ENCODE measurements around the gene OR10H2. TPM values are rescaled to one million over a fixed set of nuclear protein-coding genes. Genes with fewer than 3 reads are reported as not detected.

The OR10H2 gene
- total RNA-seq, 1 experiment from 2014 or later, result not detected

DNA sequence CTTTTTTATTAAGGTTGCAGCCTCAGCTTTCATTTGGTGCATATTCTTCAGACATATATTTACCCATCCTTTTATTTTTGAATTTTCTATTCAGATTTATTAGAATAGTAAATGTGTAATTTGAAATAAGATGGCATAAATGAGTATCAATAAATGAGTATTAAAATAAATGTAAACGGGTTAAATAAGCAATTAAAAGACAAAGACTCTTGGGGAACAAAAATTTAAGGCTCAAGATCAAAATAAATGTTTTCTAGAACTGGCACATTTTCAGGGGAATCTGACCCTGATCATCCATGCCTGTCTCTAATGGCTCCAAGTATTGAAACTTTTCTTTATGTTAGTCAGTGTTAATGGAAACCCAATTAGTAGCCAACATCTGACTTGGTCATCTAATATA is 13.0 kb downstream of the OR10H2 start:
- no TSS peak for BruUV-seq (replicated peaks)
- Histone ChIP-seq H3K27me3 (replicated peaks; ENCODE audit: control insufficient read depth, insufficient read depth, low read length) (no peaks in the 10 kb centered on the region), H3K4me3 (ENCODE audit: low read depth, low read length) (no peak overlapping the region), H3K36me3 (ENCODE audit: control insufficient read depth, insufficient read depth, low read length) (no peaks in the 10 kb centered on the region), H3K9me3 (peaks cover 7% of the 10 kb centered on the region; the same call in 1 of the 2 replicates), H3K4me1 (no peaks in the 10 kb centered on the region)
- Mint-ChIP-seq H3K4me1 (ENCODE audit: low read depth, unreplicated experiment) (no peaks in the 10 kb centered on the region), H3K9me3 (ENCODE audit: unreplicated experiment) (peaks cover 23% of the 10 kb centered on the region), H3K4me3 (ENCODE audit: unreplicated experiment) (no peak overlapping the region), H3K36me3 (ENCODE audit: insufficient read depth, unreplicated experiment) (no peaks in the 10 kb centered on the region), H3K27me3 (ENCODE audit: insufficient read depth, unreplicated experiment) (peaks cover 10% of the 10 kb centered on the region), H3K27ac (ENCODE audit: unreplicated experiment) (no peak overlapping the region)
- DNase-seq, result no peak
- POLR2A ChIA-PET, result interaction anchor here (0.5 kb wide), 1 partner anchor 452 kb away, joined by 3 read pairs; no protein-coding TSS in a partner anchor
- TF ChIP-seq, protein P1, sequence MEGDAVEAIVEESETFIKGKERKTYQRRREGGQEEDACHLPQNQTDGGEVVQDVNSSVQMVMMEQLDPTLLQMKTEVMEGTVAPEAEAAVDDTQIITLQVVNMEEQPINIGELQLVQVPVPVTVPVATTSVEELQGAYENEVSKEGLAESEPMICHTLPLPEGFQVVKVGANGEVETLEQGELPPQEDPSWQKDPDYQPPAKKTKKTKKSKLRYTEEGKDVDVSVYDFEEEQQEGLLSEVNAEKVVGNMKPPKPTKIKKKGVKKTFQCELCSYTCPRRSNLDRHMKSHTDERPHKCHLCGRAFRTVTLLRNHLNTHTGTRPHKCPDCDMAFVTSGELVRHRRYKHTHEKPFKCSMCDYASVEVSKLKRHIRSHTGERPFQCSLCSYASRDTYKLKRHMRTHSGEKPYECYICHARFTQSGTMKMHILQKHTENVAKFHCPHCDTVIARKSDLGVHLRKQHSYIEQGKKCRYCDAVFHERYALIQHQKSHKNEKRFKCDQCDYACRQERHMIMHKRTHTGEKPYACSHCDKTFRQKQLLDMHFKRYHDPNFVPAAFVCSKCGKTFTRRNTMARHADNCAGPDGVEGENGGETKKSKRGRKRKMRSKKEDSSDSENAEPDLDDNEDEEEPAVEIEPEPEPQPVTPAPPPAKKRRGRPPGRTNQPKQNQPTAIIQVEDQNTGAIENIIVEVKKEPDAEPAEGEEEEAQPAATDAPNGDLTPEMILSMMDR (IDR thresholded peaks at IDR 0.05; ENCODE audit: insufficient read depth in 1 of 2, low read depth in 1 of 2, low read length in 1 of 2, severe bottlenecking in 1 of 2, unreplicated experiment in 1 of 2), result no peak
- intact Hi-C loops (cut with micrococcal nuclease; ENCODE audit: unreplicated experiment), result no loop called here
- CTCF ChIA-PET, result no interaction called here

DNA sequence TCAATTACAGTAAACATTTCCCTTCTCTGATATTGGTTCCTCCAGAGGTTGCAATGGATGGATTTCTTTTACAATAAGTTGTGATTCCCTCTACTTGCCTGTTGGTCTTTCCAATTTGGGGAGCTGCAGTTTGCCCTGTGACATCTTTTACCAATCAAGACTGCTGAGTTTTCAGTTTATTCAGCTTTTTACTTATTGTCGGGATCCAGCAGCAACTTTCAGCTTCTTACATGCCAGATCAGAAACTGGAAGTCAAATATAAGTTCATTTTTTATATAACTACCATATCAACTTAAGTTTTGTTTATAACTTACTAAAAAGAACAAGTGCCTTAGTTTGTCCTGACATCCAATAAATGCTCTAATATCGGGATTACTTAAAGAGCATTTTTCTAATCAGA is 20.4 kb downstream of the OR10H2 start:
- BruUV-seq (replicated peaks), result no TSS peak
- Mint-ChIP-seq H3K4me1 (ENCODE audit: low read depth, unreplicated experiment) (peaks cover 5% of the 10 kb centered on the region), H3K27me3 (ENCODE audit: insufficient read depth, unreplicated experiment) (peaks cover 16% of the 10 kb centered on the region), H3K4me3 (ENCODE audit: unreplicated experiment) (no peak overlapping the region), H3K9me3 (ENCODE audit: unreplicated experiment) (peaks cover 28% of the 10 kb centered on the region), H3K27ac (ENCODE audit: unreplicated experiment) (no peak overlapping the region), H3K36me3 (ENCODE audit: insufficient read depth, unreplicated experiment) (no peaks in the 10 kb centered on the region)
- Histone ChIP-seq H3K4me1 (peaks cover 2% of the 10 kb centered on the region; the same call in 1 of the 2 replicates), H3K4me3 (ENCODE audit: low read depth, low read length) (no peak overlapping the region), H3K36me3 (ENCODE audit: control insufficient read depth, insufficient read depth, low read length) (no peaks in the 10 kb centered on the region), H3K9me3 (no peaks in the 10 kb centered on the region; the same call in 1 of the 2 replicates), H3K27me3 (replicated peaks; ENCODE audit: control insufficient read depth, insufficient read depth, low read length) (no peaks in the 10 kb centered on the region)
- CTCF ChIA-PET, result no interaction called here
- TF ChIP-seq, protein P1 (IDR thresholded peaks at IDR 0.05; ENCODE audit: insufficient read depth in 1 of 2, low read depth in 1 of 2, low read length in 1 of 2, severe bottlenecking in 1 of 2, unreplicated experiment in 1 of 2), result no peak
- DNase-seq, result no peak
- intact Hi-C loops (cut with micrococcal nuclease; ENCODE audit: unreplicated experiment), result no loop called here
- POLR2A ChIA-PET, result no interaction called here

DNA sequence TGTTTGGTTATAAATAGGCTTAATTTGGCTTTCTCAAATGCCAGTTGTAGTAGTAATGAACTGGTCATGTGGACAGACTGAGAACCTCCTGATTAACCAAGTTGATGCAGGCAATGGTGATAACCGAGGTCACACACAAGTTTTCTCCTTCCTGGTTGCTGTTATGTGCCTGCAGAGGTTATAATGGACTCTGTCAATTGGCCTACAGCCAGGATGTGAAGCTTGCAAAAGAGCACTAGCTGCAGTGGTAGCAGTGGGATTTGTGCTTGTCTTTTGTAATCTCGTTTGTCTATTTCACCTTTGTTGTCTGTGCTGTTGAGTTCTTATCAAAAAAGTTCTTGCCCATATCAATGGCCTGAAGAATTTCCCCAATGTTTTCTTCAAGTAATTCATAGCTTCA is 30.6 kb downstream of the OR10H2 start:
- Mint-ChIP-seq H3K4me1 (ENCODE audit: low read depth, unreplicated experiment) (peaks cover 2% of the 10 kb centered on the region), H3K27ac (ENCODE audit: unreplicated experiment) (no peak overlapping the region), H3K4me3 (ENCODE audit: unreplicated experiment) (no peak overlapping the region), H3K36me3 (ENCODE audit: insufficient read depth, unreplicated experiment) (no peaks in the 10 kb centered on the region), H3K27me3 (ENCODE audit: insufficient read depth, unreplicated experiment) (peaks cover 5% of the 10 kb centered on the region), H3K9me3 (ENCODE audit: unreplicated experiment) (peaks cover 1% of the 10 kb centered on the region)
- Histone ChIP-seq H3K36me3 (ENCODE audit: control insufficient read depth, insufficient read depth, low read length) (no peaks in the 10 kb centered on the region), H3K4me3 (ENCODE audit: low read depth, low read length) (no peak overlapping the region), H3K27me3 (replicated peaks; ENCODE audit: control insufficient read depth, insufficient read depth, low read length) (no peaks in the 10 kb centered on the region), H3K9me3 (no peaks in the 10 kb centered on the region), H3K4me1 (peaks cover 2% of the 10 kb centered on the region; the same call in 1 of the 2 replicates)
- TF ChIP-seq, protein P1 (IDR thresholded peaks at IDR 0.05; ENCODE audit: insufficient read depth in 1 of 2, low read depth in 1 of 2, low read length in 1 of 2, severe bottlenecking in 1 of 2, unreplicated experiment in 1 of 2), result no peak
- ChIA-PET CTCF (no interaction called here), POLR2A (no interaction called here)
- intact Hi-C loops (cut with micrococcal nuclease; ENCODE audit: unreplicated experiment), result no loop called here
- no TSS peak for BruUV-seq (replicated peaks)
- no peak for DNase-seq

Data from Caco-2 (cell line).